Muscle layer of colon (tissue), 2 donors: Measurements from ENCODE around the gene MYL6B.
A peak's percentile ranks its signal among the peaks of the same experiment; 100 is the strongest.

Source experiments
- H3K27ac ChIP-seq: one replicate; pipeline ENCODE4 v1.7.0; 2013; ENCODE audit warnings: low read depth, mild to moderate bottlenecking, low read length, moderate library complexity
- H3K27me3 ChIP-seq, 2 donors: one replicate each; pipeline ENCODE4 v1.7.0; 2013; ENCODE audit warnings: low read length in 2 of 2, mild to moderate bottlenecking in 2 of 2; ENCODE audit not compliant: insufficient read depth in 2 of 2, control insufficient read depth in 1 of 2
- H3K36me3 ChIP-seq: one replicate; pipeline ENCODE4 v1.7.0; 2013; ENCODE audit warnings: mild to moderate bottlenecking, low read length; ENCODE audit not compliant: insufficient read depth
- H3K4me1 ChIP-seq: one replicate; pipeline ENCODE4 v1.7.0; 2013; ENCODE audit warnings: mild to moderate bottlenecking, low read length; ENCODE audit not compliant: insufficient read depth
- H3K4me3 ChIP-seq, 2 donors: one replicate each; pipeline ENCODE4 v1.7.0; 2013; ENCODE audit warnings: low read length in 2 of 2, low read depth in 1 of 2, mild to moderate bottlenecking in 1 of 2, moderate library complexity in 1 of 2
- H3K9ac ChIP-seq: one replicate; pipeline ENCODE4 v1.7.0; 2013; ENCODE audit warnings: low read length
- H3K9me3 ChIP-seq: one replicate; pipeline ENCODE4 v1.7.0; 2013; ENCODE audit warnings: mild to moderate bottlenecking, low read length
- donor health status: abdominal sarcoma.
- donor health status: Adenocarcinoma of cecum.

MYL6B gene

DNA sequence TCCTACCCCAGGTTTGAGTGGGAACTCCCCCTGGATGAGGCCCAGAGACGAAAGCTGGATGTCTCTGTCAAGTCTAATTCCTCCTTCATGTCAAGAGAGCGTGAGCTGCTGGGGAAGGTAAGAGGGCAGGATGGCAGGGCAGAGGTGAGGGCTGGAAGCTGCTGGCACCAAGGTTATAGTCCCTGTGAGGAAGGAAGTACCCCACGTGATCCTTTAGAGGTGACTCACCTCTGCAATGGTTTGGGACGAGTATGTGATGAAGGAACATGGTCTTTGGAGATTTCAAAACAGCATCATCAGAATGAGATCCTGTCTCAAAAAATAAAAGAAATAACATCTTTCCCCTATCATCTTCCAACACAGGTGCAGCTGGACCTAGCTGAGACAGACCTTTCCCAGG, 9.2 kb upstream of the MYL6B start:
- H3K27ac ChIP-seq, result no peak overlapping the region
- no peaks in the 10 kb centered on the region for H3K9me3 ChIP-seq
- no peaks in the 10 kb centered on the region for H3K4me1 ChIP-seq
- H3K36me3 ChIP-seq, result peaks cover 58% of the 10 kb centered on the region
- no peak overlapping the region for H3K4me3 ChIP-seq
- H3K9ac ChIP-seq, result no peak overlapping the region
- H3K27me3 ChIP-seq, result no peaks in the 10 kb centered on the region

DNA sequence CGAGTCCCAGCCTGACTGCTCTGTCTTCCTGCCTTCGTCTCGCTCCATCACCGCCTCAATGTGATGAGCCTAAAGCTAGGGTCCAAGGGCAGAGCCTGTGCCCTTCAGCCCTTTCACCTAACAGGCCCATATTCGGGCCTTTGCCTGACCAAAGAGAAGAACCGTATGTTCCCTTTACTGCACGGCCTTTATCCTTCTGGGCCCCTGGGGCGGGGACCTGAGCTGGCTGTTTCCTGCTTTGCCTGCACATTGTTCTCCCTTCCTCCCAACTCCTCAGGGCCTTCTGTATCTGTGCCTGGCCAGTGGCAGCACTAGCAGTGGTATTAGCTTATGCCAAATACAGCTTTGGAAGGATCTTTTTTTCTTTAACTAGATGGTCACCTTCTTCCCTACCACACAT, 8.5 kb upstream of the MYL6B start:
- peaks cover 51% of the 10 kb centered on the region for H3K36me3 ChIP-seq
- no peak overlapping the region for H3K4me3 ChIP-seq
- H3K9ac ChIP-seq, result no peak overlapping the region
- no peaks in the 10 kb centered on the region for H3K27me3 ChIP-seq
- no peaks in the 10 kb centered on the region for H3K9me3 ChIP-seq
- H3K4me1 ChIP-seq, result no peaks in the 10 kb centered on the region
- H3K27ac ChIP-seq, result no peak overlapping the region

DNA sequence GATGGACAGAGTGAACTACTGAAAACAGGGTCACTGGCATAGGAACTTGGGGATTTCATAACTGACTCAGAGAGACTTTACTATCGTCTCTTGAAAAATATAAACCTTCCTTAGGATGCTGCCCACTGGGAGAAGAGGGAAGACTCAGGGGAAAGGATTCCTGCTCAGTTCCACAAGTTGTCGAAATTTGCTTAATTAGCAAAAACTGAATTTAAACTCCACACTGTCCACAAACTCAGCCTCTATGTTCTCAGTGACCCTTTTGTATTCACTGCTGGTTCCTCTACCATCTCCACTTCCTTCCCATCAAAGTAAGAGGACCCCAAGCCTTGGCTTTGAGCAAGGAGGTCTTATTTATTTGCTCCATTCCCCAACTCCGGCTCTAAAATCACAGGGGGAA, 7.2 kb upstream of the MYL6B start:
- Histone ChIP-seq H3K27ac (no peak overlapping the region), H3K27me3 (no peaks in the 10 kb centered on the region), H3K36me3 (peaks cover 42% of the 10 kb centered on the region), H3K4me1 (no peaks in the 10 kb centered on the region), H3K9me3 (no peaks in the 10 kb centered on the region), H3K9ac (no peak overlapping the region), H3K4me3 (no peak overlapping the region)

DNA sequence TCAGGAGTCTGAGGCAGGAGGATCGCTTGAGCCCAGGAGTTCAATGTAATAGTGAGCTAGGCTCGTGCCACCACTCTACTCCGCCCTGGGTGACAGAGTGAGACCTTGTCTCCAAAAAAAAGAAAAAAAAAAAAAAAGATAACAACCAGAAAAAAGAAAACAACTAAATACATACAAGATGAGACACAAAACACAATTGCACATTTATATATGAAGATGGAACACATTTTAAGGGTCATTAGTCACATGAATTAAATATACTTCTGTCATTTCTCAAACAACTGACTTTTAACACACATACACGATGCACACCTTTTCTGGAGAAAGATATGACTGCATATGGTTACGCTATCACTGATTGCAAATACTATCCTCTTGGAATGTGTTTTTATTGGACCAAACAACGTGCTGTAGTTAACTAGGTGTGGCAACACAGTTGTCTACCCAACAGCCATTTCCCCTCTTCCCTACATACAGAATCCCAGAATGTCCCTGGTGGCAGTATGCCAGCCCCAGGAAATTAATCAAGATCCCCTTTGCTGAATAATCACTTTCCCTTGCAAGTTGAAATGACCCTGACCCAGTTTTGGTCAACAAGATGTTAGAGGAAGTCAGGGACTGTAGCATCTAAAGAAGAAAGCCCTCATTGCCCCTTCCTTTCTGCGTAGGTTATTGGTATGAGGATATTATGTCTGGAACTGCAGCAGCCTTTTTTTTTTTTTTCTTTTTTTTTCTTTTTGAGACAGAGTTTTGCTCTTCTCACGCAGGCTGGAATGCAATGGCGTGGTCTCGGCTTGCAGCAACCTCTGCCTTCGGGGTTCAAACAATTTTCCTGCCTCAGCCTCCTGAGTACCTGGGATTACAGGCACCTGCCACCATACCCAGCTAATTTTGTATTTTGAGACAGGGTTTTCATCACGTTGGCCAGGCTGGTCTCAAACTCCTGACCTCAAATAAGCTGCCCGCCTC, 5.6 kb upstream of the MYL6B start:
- no peak overlapping the region for H3K9ac ChIP-seq
- no peaks in the 10 kb centered on the region for H3K27me3 ChIP-seq
- peaks cover 6% of the 10 kb centered on the region for H3K4me1 ChIP-seq
- no peak overlapping the region for H3K4me3 ChIP-seq
- H3K36me3 ChIP-seq, result peaks cover 30% of the 10 kb centered on the region
- H3K27ac ChIP-seq, result no peak overlapping the region
- no peaks in the 10 kb centered on the region for H3K9me3 ChIP-seq

DNA sequence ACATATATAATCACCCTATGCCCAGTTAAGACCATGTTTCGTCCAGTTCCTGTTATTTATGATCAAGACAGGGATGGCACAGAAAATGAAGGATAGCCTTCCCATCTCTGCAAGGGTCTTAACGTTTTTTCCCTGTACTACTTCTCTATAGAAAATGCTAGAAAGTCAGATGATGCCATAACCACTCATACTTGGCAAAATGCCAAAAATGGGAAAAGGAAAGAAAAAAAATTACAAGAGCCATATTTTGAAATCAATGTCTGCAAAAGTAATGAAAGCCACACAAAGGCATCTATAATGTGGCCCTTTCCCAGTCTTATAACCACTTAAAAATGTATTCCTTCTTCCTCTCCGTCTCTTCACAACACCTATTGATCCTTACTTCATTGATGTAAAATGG, 1.8 kb upstream of the MYL6B start:
- Histone ChIP-seq H3K36me3 (no peaks in the 10 kb centered on the region), H3K9ac (no peak overlapping the region), H3K9me3 (no peaks in the 10 kb centered on the region), H3K4me3 (no peak overlapping the region), H3K4me1 (peaks cover 16% of the 10 kb centered on the region), H3K27me3 (no peaks in the 10 kb centered on the region), H3K27ac (no peak overlapping the region)

DNA sequence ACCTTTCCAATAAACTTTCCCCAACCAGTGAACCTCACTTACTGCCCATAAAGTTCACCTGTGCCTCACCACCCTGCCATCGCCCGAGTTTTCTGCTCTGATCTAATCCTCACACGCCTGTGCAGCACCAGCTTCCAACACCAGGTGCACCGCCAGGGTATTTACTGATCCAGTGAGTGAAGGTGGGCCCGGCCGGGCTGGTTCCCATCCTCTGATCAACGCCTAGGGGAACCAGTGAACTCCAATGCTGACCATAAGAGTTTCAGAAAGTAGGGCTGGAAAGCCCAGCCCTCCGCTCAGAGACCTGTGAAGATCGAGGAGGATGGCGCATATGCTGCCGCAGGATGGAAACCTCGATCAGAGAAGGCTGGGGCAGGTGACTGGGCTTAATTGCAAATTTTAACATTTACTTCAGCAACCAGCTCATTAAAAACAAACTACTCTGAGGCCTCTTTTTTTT, 685 bp upstream of the MYL6B start:
- Histone ChIP-seq H3K9me3 (no peaks in the 10 kb centered on the region), H3K36me3 (no peaks in the 10 kb centered on the region), H3K27ac (peak overlapping the region; percentile 75), H3K9ac (peak overlapping the region; percentile 82), H3K4me3 (peak overlapping the region; percentile 45 to 93), H3K4me1 (peaks cover 16% of the 10 kb centered on the region), H3K27me3 (no peaks in the 10 kb centered on the region)

DNA sequence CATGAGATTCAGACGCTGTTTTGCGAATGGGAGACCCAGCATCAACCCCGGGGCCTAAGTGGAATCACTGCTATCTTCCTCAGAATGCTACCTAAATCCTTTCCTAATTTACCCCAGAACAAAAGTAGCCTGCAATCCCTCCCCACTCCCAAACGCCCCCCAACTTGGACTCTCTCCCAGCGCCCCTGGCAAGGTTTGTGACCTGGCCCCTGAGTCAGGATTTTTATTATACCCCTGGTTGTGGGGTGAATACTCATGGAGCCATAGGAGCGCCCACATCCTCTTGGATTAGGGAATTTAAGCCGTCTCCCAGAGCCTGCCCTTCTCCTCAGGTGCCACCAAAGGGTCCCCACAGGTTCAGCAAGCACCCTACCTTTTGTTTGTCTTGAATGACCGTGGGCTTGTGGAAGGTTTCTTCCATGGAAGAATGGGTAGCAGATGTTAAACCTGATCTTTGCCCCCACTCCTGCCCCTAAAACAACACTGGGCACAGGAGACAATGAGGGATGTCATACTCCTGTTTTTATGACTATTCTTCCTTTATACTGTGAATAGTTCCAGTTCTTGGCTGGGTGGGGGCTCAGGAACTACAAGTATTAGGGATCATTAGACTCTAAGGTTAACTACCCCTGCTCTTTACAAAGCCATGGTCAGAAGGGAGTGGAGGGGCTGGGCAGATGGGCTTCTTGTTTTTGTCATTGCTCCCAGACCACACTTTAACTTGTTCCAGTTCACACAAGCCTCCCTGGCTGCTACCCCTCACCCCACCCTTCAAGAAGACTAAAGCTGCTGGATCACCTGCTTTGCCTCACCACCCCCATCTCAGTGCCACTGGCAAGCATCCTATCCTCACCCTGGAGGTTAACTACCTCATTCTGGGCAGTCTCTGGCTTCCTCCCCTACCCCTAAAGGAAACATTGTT, 630 bp downstream of the MYL6B start:
- Histone ChIP-seq H3K9ac (peak overlapping the region; percentile 62), H3K9me3 (no peaks in the 10 kb centered on the region), H3K27me3 (no peaks in the 10 kb centered on the region), H3K27ac (peak overlapping the region; percentile 75), H3K4me3 (peak overlapping the region; percentile 45 to 93), H3K4me1 (peaks cover 16% of the 10 kb centered on the region), H3K36me3 (no peaks in the 10 kb centered on the region)

DNA sequence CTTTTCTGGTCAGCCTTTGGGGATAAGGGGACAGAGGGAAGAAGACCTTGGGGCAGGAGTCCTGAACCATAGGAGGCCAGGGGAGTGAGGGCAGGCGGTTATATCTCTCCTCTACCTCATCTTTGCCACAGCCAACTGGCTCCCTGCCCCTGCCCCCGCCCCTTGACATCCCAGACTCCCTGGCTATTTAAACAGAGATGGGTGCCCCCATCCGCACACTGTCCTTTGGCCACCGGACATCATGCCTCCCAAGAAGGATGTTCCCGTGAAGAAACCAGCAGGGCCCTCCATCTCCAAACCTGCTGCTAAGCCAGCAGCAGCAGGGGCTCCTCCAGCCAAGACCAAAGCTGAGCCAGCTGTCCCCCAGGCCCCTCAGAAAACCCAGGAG, 1.3 kb downstream of the MYL6B start:
- Histone ChIP-seq H3K36me3 (no peaks in the 10 kb centered on the region), H3K4me1 (peaks cover 16% of the 10 kb centered on the region), H3K27ac (no peak overlapping the region), H3K9me3 (no peaks in the 10 kb centered on the region), H3K4me3 (no peak overlapping the region), H3K9ac (no peak overlapping the region), H3K27me3 (no peaks in the 10 kb centered on the region)

DNA sequence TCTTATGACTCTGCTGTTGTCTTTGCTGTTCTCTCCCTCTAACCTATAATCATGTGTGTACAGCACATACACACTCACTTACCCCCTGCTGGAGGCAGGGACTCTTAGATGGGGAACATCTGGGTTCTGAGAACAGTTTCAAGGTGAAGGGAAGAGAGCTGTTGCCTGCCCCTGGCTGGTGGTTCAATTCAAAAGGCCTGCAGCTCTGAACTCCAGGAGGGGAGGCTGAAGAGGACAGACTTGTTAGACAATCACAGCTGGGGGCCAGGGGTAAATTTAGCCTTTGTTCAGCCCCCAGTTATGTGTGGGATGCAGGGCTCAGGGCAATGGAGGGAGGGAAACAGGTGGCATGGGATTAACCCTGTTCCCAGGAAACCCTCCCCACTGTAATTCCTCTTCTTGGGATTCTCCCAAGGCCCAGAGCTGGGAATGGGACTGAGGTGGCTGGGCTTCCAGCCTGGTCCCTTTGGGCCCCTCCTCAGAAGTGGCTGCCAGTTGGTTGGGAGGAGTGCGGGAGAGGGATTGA, 1.9 kb downstream of the MYL6B start:
- no peak overlapping the region for H3K9ac ChIP-seq
- no peak overlapping the region for H3K27ac ChIP-seq
- H3K27me3 ChIP-seq, result no peaks in the 10 kb centered on the region
- H3K36me3 ChIP-seq, result peaks cover under 1% of the 10 kb centered on the region
- H3K4me3 ChIP-seq, result no peak overlapping the region
- no peaks in the 10 kb centered on the region for H3K9me3 ChIP-seq
- peaks cover 16% of the 10 kb centered on the region for H3K4me1 ChIP-seq

DNA sequence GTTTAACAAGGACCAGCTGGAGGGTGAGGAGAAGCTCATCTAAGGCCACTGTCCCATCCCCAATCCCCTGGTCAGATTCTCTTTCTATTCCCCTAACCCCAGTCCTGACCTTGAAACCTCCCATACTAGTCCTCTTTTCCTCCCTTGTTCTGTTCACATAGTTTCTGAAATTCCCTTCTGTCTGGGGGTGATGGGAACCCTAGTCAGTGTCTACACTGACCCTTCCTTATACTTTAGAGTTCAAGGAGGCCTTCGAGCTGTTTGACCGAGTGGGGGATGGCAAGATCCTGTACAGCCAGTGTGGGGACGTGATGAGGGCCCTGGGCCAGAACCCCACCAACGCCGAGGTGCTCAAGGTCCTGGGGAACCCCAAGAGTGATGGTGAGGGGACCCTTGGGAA, 2.4 kb downstream of the MYL6B start:
- no peaks in the 10 kb centered on the region for H3K9me3 ChIP-seq
- H3K36me3 ChIP-seq, result peaks cover 6% of the 10 kb centered on the region
- no peaks in the 10 kb centered on the region for H3K27me3 ChIP-seq
- H3K4me1 ChIP-seq, result peaks cover 17% of the 10 kb centered on the region
- no peak overlapping the region for H3K9ac ChIP-seq
- no peak overlapping the region for H3K4me3 ChIP-seq
- no peak overlapping the region for H3K27ac ChIP-seq

DNA sequence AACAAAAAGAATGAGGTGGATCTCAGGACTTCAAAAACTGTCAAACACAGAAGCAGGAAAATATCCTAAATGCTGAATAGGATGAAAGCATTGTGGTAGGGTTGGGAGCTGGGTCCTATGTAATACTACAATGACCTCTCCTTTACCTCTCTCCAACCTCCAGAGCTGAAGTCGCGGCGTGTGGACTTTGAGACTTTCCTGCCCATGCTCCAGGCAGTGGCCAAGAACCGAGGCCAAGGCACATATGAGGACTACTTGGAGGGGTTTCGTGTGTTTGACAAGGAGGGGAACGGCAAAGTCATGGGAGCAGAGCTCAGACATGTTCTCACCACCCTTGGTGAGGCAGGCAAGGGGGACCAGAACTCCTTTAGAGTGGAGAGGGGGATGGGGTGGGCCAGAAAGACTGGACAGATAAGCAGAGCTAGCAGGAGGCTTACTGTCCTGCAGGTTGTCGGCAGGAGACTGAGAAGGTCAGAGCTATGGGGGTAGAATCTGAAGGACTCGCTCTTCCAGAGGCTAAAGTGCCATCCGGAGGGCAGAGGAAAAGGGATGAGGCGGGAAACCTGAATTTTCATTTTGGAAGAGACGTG, 3.0 kb downstream of the MYL6B start:
- H3K36me3 ChIP-seq, result peaks cover 11% of the 10 kb centered on the region
- no peaks in the 10 kb centered on the region for H3K27me3 ChIP-seq
- H3K4me1 ChIP-seq, result peaks cover 23% of the 10 kb centered on the region
- H3K9ac ChIP-seq, result no peak overlapping the region
- no peaks in the 10 kb centered on the region for H3K9me3 ChIP-seq
- H3K27ac ChIP-seq, result no peak overlapping the region
- H3K4me3 ChIP-seq, result no peak overlapping the region
